Measurements from ENCODE around the gene RGS3.

Gene RGS3

DNA sequence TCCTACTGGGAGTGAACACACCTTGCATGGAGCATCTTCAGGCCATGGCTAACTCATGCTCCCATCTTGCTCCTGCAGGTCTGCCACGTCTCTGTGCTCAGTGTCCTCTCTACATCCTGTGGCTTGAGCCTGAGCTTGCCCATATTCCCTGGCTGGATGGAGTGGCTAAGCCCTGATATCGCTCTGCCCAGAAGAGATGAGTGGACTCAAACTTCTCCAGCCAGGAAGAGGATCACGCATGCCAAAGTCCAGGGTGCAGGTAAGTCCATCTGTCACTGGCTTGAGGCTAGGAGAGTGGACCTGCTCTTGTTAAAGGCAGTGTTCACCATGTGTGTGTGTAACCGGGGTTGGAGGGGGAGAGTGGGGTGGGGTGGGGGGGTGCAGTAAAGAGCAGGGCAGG, 1.6 kb upstream of the RGS3 start:
- Histone ChIP-seq H3K27me3 (no peaks in the 10 kb centered on the region), H3K36me3 (no peaks in the 10 kb centered on the region), H3K9me3 (no peaks in the 10 kb centered on the region), H3K4me1 (no peaks in the 10 kb centered on the region), H3K4me3 (ENCODE audit: low read depth, low read length) (no peak overlapping the region)
- TF ChIP-seq, protein P1, sequence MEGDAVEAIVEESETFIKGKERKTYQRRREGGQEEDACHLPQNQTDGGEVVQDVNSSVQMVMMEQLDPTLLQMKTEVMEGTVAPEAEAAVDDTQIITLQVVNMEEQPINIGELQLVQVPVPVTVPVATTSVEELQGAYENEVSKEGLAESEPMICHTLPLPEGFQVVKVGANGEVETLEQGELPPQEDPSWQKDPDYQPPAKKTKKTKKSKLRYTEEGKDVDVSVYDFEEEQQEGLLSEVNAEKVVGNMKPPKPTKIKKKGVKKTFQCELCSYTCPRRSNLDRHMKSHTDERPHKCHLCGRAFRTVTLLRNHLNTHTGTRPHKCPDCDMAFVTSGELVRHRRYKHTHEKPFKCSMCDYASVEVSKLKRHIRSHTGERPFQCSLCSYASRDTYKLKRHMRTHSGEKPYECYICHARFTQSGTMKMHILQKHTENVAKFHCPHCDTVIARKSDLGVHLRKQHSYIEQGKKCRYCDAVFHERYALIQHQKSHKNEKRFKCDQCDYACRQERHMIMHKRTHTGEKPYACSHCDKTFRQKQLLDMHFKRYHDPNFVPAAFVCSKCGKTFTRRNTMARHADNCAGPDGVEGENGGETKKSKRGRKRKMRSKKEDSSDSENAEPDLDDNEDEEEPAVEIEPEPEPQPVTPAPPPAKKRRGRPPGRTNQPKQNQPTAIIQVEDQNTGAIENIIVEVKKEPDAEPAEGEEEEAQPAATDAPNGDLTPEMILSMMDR (IDR thresholded peaks at IDR 0.05; ENCODE audit: low read depth, low read length), result no peak
- DNase-seq, result no peak

DNA sequence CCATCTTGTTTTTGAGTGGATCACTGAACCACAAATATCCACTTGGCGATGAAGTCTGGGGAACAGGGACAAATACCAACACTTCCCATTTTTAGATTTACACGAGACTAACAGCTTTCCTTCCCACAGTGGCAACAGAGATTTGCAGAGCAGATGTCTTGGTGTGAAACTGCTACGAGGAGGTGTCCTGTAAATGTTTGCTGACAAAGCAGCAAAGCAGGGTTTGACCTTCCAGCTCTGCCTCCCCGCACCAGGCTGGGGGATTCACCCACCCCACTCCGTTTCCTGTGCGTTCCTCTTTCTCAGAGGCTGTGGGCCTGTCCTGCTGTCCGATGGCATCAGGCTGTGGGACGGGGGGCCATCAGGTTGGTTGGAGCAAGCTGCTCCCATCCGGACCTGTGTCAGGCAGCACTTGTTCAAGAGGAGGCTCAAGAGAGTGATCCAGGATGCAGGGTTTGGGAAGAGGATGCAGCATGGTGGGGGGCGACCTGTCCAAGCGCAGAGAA, 693 bp upstream of the RGS3 start:
- Histone ChIP-seq H3K9me3 (no peaks in the 10 kb centered on the region), H3K36me3 (no peaks in the 10 kb centered on the region), H3K4me1 (no peaks in the 10 kb centered on the region), H3K4me3 (ENCODE audit: low read depth, low read length) (peak overlapping the region; percentile 80; the same call in 1 of the 2 replicates), H3K27me3 (no peaks in the 10 kb centered on the region)
- DNase-seq, result no peak
- TF ChIP-seq, protein P1 (IDR thresholded peaks at IDR 0.05; ENCODE audit: low read depth, low read length), result no peak

DNA sequence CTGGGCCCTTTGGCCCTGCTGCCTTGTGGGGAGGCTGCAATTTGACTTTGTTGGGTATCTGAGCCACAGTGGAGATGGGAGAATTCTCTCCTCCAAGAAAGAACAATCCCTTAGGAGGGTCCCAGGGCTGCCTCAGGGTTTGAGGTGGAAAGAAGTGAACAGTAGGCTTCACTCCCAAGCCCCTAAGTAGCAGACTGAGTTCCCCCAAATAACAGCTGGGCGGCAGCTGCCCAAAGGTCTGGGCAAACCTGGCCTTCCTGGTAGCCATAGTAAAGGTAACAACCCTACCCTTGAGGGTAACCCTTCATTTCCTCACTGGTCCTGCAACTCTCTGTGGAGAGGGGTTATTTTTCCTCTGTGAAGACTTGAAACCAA, 746 bp downstream of the RGS3 start:
- Histone ChIP-seq H3K27me3 (no peaks in the 10 kb centered on the region), H3K36me3 (no peaks in the 10 kb centered on the region), H3K9me3 (no peaks in the 10 kb centered on the region), H3K4me1 (no peaks in the 10 kb centered on the region), H3K4me3 (ENCODE audit: low read depth, low read length) (peak overlapping the region; percentile 80)
- DNase-seq, result no peak
- TF ChIP-seq, protein P1 (IDR thresholded peaks at IDR 0.05; ENCODE audit: low read depth, low read length), result no peak

DNA sequence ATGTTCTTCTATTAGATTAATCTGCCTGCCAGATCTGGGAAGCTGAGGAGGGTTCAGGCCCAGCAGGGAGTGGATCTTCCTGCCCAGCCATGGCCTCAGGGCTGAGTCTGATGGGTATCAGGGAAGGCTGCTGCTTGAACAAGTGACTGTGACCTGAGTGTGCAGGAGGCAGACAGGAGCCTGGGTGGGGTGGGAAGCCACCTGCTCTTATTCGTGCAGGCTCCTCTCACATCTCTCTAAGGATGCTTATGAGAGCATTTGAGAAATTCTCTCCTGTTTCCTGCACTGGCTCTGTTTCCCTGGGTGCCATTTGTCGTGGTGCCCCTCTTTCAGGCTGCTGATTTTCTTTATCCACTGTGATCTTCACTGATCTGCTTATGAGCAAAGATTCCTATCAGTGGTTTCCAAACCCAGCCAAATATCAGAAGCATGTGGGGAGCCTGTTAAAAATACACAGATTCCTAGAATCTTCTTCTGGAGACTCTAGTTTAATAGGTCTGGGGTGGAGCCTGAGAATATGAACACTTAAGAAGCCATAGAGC, 2.1 kb downstream of the RGS3 start:
- H3K36me3 ChIP-seq, result no peaks in the 10 kb centered on the region
- peak; percentile 64 for DNase-seq
- no peaks in the 10 kb centered on the region for H3K27me3 ChIP-seq
- peak overlapping the region; percentile 80 for H3K4me3 ChIP-seq (ENCODE audit: low read depth, low read length)
- H3K9me3 ChIP-seq, result no peaks in the 10 kb centered on the region
- TF ChIP-seq, protein P1 (IDR thresholded peaks at IDR 0.05; ENCODE audit: low read depth, low read length), result no peak
- no peaks in the 10 kb centered on the region for H3K4me1 ChIP-seq

DNA sequence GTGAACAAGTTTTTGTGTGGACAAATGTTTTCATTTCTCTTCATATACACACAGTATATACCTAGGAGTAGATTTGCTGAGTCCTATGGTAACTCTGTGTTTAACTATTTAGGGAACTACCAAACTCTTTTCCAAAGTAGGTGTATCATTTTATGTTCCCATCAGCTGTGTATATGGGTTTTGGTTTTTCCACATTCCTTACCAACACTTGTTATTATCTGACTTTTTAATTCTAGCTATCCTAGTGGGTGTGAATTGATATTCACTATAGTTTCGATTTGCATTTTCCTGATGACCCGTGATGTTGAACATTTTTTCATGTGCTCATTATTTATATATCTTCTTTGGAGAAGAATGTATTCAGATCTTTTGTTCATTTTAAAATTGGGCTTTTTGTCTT, 3.7 kb downstream of the RGS3 start:
- H3K9me3 ChIP-seq, result no peaks in the 10 kb centered on the region
- H3K4me1 ChIP-seq, result no peaks in the 10 kb centered on the region
- no peak for DNase-seq
- H3K27me3 ChIP-seq, result no peaks in the 10 kb centered on the region
- H3K4me3 ChIP-seq (ENCODE audit: low read depth, low read length), result no peak overlapping the region
- no peaks in the 10 kb centered on the region for H3K36me3 ChIP-seq
- TF ChIP-seq, protein P1 (IDR thresholded peaks at IDR 0.05; ENCODE audit: low read depth, low read length), result no peak

DNA sequence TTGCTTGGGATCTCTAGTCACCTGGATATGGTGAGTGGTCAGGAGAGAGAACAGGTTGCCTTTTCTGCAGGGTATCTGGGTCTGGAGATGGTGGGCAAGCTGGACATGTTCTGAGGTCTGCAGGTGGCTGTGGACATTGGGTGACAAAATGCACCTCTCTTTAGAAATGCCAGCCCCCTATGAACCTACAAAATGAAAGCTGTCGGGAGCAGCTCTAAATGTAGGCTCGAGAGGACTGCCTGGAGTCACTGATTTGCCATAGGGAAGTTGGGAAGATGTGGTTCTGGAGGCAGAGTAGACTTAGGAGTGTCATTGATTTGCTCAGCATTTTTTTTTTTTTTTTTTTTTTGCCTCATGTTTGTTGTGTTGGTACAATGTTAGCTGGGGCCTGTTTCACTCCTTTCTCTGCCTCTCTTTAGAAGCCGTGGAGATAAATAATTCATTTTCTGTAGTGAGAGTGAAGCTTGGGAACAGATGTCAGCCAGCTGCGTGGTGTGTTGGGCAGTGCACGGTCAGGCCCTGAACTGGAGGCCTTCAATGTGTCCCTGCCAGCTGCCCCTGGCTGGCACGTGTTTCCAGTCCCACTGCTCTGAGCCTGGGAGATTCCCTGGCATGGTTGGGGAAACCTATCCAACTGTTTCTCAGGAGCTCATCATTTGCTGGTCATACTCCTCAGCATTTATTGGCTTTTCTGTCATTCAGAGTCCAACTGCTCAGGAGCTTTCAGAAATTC, 5.4 kb downstream of the RGS3 start:
- Histone ChIP-seq H3K36me3 (no peaks in the 10 kb centered on the region), H3K4me1 (no peaks in the 10 kb centered on the region), H3K27me3 (no peaks in the 10 kb centered on the region), H3K9me3 (no peaks in the 10 kb centered on the region), H3K4me3 (ENCODE audit: low read depth, low read length) (no peak overlapping the region)
- DNase-seq, result no peak
- TF ChIP-seq, protein P1 (IDR thresholded peaks at IDR 0.05; ENCODE audit: low read depth, low read length), result no peak

Measured in BE2C (cell line).